BLaER1 treated with 17β-estradiol and CSF1 and Interleukin-3, amounts not matched to agents 10 nM and 100 nM (cell line): Measurements from ENCODE around the gene OPN3.

Source experiments
- H3K27ac ChIP-seq, 11 experiments: shearing (Covaris generic); formaldehyde crosslinking; 2 replicates each; pipeline ENCODE4 v1.8.1; 2022
- H3K27me3 ChIP-seq, 11 experiments: shearing (Covaris generic); formaldehyde crosslinking; 2 replicates each; pipeline ENCODE4 v1.8.1; 2022
- H3K36me3 ChIP-seq, 11 experiments: shearing (Covaris generic); formaldehyde crosslinking; 2 replicates each; pipeline ENCODE4 v1.8.1; 2022
- H3K4me1 ChIP-seq, 10 experiments: shearing (Covaris generic); formaldehyde crosslinking; 2 replicates each; pipeline ENCODE4 v1.8.1; 2022
- H3K4me2 ChIP-seq, 11 experiments: shearing (Covaris generic); formaldehyde crosslinking; 2 replicates each; pipeline ENCODE4 v1.8.1; 2022
- H3K4me3 ChIP-seq, 10 experiments: shearing (Covaris generic); formaldehyde crosslinking; 2 replicates each; pipeline ENCODE4 v1.8.1; 2022
- H3K9ac ChIP-seq, 11 experiments: shearing (Covaris generic); formaldehyde crosslinking; 2 replicates each; pipeline ENCODE4 v1.8.1; 2022
- H3K9me3 ChIP-seq, 11 experiments: shearing (Covaris generic); formaldehyde crosslinking; replicated peaks in 1 of 11; 2 replicates each; pipeline ENCODE4 v1.8.1; 2022
- H4K20me1 ChIP-seq, 11 experiments: shearing (Covaris generic); formaldehyde crosslinking; 2 replicates each; pipeline ENCODE4 v1.8.1; 2022
- Cebpa-rat ChIP-seq, 11 experiments: shearing (Covaris generic); IDR thresholded peaks; 2 replicates each; pipeline ENCODE4 v1.8.1; 2022

Gene OPN3

DNA sequence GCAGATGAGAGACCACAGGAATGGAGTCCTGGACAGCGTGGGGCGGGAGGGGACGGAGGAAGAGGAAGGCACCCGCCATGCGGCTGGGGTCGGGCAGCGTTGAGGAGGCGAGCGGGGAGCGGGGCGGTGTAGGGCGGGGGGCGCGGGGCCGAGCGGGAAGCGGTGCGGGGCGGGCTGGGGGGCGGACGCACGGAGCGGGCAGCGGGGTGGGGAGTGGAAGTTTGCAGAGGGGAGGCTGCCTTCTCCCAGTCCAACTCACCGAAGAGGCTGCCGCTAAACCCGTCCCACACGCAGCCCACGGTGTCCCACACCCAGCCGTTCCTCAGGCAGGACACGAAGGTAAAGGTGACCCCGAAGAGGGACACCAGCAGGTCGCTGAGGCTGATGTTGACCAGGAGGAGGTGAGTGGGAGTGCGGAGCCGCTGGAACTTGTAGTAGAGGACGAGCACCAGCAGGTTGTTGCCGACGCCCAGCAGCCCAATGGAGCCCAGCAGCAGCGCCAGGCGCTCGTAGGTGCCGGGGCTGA lies 483 bp downstream of the OPN3 start:
- Histone ChIP-seq H3K27ac (peak overlapping the region; percentile 83 to 96 (median 93)), H4K20me1 (peaks cover 0 to 22% (median 12%) of the 10 kb centered on the region in 11 experiments; a peak in 11 of 22 replicates), H3K4me3 (peak overlapping the region; percentile 81 to 96 (median 94)), H3K27me3 (no peaks in the 10 kb centered on the region), H3K9me3 (peaks cover 4 to 22% (median 15%) of the 10 kb centered on the region in 11 experiments; a peak in 16 of 22 replicates), H3K36me3 (peaks cover 0 to 28% (median 18%) of the 10 kb centered on the region in 11 experiments; a peak in 18 of 22 replicates), H3K9ac (peak overlapping the region; percentile 90 to 97 (median 95)), H3K4me1 (peaks cover 47 to 58% (median 52%) of the 10 kb centered on the region in 10 experiments), H3K4me2 (peak overlapping the region; percentile 75 to 98 (median 89))
- no peak for TF ChIP-seq Cebpa-rat (IDR thresholded peaks at IDR 0.05)

DNA sequence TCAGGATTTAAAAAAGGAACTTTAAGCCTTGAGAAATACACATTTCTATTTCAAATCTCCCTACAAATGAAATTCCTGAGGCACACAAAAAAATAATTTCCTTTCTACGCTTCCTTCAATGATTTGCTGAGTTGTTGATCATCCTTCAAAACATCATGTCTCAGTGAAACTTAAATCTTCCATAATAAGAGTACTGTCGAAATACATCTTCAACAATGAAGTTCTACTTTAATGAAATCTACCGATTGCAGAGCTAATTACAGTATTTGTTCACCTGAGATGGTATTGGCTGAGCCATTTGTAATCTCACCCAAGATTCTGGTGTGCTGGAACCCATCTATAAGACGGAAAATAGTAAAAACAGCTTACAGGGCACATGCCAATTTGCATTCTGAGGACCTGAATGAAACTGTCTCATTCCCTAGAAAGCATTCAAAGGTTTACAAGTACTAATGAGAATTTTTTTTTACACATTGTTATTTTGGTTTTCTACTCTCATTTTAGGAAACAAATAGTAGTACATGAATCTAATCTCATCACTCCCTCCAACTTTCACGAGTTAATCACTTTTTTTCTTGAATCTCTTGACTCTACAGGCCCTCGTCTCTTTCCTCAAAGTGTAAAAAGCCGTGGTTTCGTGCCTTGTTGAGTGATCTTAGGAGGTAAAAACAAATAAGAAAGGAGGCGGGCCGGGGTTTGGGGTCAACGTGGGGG lies 1.1 kb downstream of the OPN3 start:
- peaks cover 53 to 64% (median 58%) of the 10 kb centered on the region in 10 experiments for H3K4me1 ChIP-seq
- H3K9ac ChIP-seq = peak overlapping the region; percentile 90 to 97 (median 95)
- peak overlapping the region; percentile 75 to 98 (median 89) for H3K4me2 ChIP-seq
- H3K27me3 ChIP-seq = no peaks in the 10 kb centered on the region
- TF ChIP-seq Cebpa-rat (IDR thresholded peaks at IDR 0.05) = no peak
- peak overlapping the region; percentile 81 to 96 (median 94) for H3K4me3 ChIP-seq
- H4K20me1 ChIP-seq = peaks cover 0 to 23% (median 12%) of the 10 kb centered on the region in 11 experiments; a peak in 11 of 22 replicates
- H3K36me3 ChIP-seq = peaks cover 0 to 35% (median 23%) of the 10 kb centered on the region in 11 experiments; a peak in 18 of 22 replicates
- H3K9me3 ChIP-seq = peaks cover 4 to 22% (median 15%) of the 10 kb centered on the region in 11 experiments; a peak in 16 of 22 replicates
- H3K27ac ChIP-seq = peak overlapping the region; percentile 34 to 96 (median 93); a peak in 21 of 22 replicates

DNA sequence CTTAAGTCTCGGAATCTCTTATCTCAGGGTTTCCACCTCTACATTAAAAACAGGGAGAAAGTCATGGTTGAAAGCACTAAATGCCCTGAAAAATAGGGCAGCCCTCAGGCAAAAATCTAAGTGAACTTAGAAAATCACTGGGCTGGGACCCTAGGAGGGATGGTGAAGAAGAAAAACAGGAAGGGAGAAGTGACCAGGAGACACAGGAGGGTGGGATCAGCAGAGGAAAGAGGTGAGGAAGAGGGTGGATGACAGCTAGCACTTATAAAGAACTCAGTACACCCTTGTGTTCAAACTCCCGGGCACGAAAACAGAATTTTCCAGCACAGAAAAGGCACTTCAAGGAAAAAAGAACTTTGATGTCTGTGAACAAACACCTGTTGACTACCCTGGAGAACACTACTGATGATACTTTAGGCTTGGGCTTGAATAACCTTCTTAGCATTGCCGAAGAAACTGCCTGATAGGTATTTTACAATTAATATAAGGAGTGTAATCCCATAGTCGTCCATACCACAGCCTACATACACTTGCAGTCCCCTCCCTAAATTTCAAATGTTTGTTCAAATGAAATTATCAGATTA lies 2.0 kb downstream of the OPN3 start:
- H3K4me3 ChIP-seq = peak overlapping the region; percentile 81 to 96 (median 94)
- no peaks in the 10 kb centered on the region for H3K27me3 ChIP-seq
- H3K9me3 ChIP-seq = peaks cover 4 to 21% (median 14%) of the 10 kb centered on the region in 11 experiments; a peak in 16 of 22 replicates
- H3K4me2 ChIP-seq = peak overlapping the region; percentile 75 to 98 (median 89)
- H3K27ac ChIP-seq = peak overlapping the region in 8 of 11 experiments; percentile 6 to 96 (median 94); a peak in 13 of 22 replicates
- H3K4me1 ChIP-seq = peaks cover 53 to 69% (median 61%) of the 10 kb centered on the region in 10 experiments
- TF ChIP-seq Cebpa-rat (IDR thresholded peaks at IDR 0.05) = no peak
- H3K36me3 ChIP-seq = peaks cover 0 to 43% (median 31%) of the 10 kb centered on the region in 11 experiments; a peak in 18 of 22 replicates
- H3K9ac ChIP-seq = peak overlapping the region; percentile 90 to 97 (median 95); a peak in 20 of 22 replicates
- peaks cover 0 to 24% (median 12%) of the 10 kb centered on the region in 11 experiments; a peak in 11 of 22 replicates for H4K20me1 ChIP-seq

GRCh38 chr1:241637604-241638003 lies 2.6 kb downstream of the OPN3 start:
- Histone ChIP-seq H4K20me1 (peaks cover 0 to 24% (median 12%) of the 10 kb centered on the region in 11 experiments; a peak in 11 of 22 replicates), H3K4me2 (peak overlapping the region; percentile 75 to 98 (median 89)), H3K9me3 (peaks cover under 1 to 20% (median 11%) of the 10 kb centered on the region in 11 experiments; a peak in 14 of 22 replicates), H3K4me1 (peaks cover 53 to 75% (median 61%) of the 10 kb centered on the region in 10 experiments), H3K9ac (peak overlapping the region in 9 of 11 experiments; percentile 90 to 97 (median 95); a peak in 14 of 22 replicates), H3K36me3 (peaks cover 0 to 49% (median 37%) of the 10 kb centered on the region in 11 experiments; a peak in 18 of 22 replicates), H3K27ac (peak overlapping the region in 6 of 11 experiments; percentile 14 to 96 (median 94); a peak in 12 of 22 replicates), H3K27me3 (no peaks in the 10 kb centered on the region), H3K4me3 (peak overlapping the region; percentile 81 to 96 (median 94))
- TF ChIP-seq Cebpa-rat (IDR thresholded peaks at IDR 0.05) = no peak

- peaks cover 57 to 80% (median 65%) of the 10 kb centered on the region in 10 experiments for H3K4me1 ChIP-seq
- H3K27me3 ChIP-seq = no peaks in the 10 kb centered on the region
- H3K4me3 ChIP-seq = peak overlapping the region in 9 of 10 experiments; percentile 81 to 96 (median 93); a peak in 17 of 20 replicates
- peak overlapping the region in 3 of 11 experiments; percentile 11 to 94 (median 14); a peak in 2 of 22 replicates for H3K27ac ChIP-seq
- H4K20me1 ChIP-seq = peaks cover 0 to 24% (median 12%) of the 10 kb centered on the region in 11 experiments; a peak in 11 of 22 replicates
- peak overlapping the region; percentile 75 to 98 (median 89) for H3K4me2 ChIP-seq
- H3K36me3 ChIP-seq = peaks cover 0 to 54% (median 42%) of the 10 kb centered on the region in 11 experiments; a peak in 19 of 22 replicates
- H3K9me3 ChIP-seq = peaks cover 0 to 15% (median 8%) of the 10 kb centered on the region in 11 experiments; a peak in 13 of 22 replicates
- no peak for TF ChIP-seq Cebpa-rat (IDR thresholded peaks at IDR 0.05)
- H3K9ac ChIP-seq = no peak overlapping the region
Observed at GRCh38 chr1:241637046-241637590, 3.1 kb downstream of the OPN3 start.

- no peak for TF ChIP-seq Cebpa-rat (IDR thresholded peaks at IDR 0.05)
- H3K27me3 ChIP-seq = no peaks in the 10 kb centered on the region
- H3K9me3 ChIP-seq = peaks cover 0 to 11% (median 4%) of the 10 kb centered on the region in 11 experiments; a peak in 9 of 22 replicates
- 0 out of 20 replicates have a peak overlapping the region, but pooled peaks of 1 of the 10 experiments have one; percentile 86 for H3K4me3 ChIP-seq
- peaks cover 0 to 24% (median 12%) of the 10 kb centered on the region in 11 experiments; a peak in 11 of 22 replicates for H4K20me1 ChIP-seq
- H3K9ac ChIP-seq = no peak overlapping the region
- H3K4me2 ChIP-seq = peak overlapping the region; percentile 75 to 98 (median 89); a peak in 19 of 22 replicates
- H3K27ac ChIP-seq = no peak overlapping the region; a peak in 1 of 22 replicates
- H3K36me3 ChIP-seq = peaks cover 0 to 60% (median 45%) of the 10 kb centered on the region in 11 experiments; a peak in 19 of 22 replicates
- H3K4me1 ChIP-seq = peaks cover 61 to 82% (median 70%) of the 10 kb centered on the region in 10 experiments
Observed at GRCh38 chr1:241636291-241636690, 3.9 kb downstream of the OPN3 start.

DNA sequence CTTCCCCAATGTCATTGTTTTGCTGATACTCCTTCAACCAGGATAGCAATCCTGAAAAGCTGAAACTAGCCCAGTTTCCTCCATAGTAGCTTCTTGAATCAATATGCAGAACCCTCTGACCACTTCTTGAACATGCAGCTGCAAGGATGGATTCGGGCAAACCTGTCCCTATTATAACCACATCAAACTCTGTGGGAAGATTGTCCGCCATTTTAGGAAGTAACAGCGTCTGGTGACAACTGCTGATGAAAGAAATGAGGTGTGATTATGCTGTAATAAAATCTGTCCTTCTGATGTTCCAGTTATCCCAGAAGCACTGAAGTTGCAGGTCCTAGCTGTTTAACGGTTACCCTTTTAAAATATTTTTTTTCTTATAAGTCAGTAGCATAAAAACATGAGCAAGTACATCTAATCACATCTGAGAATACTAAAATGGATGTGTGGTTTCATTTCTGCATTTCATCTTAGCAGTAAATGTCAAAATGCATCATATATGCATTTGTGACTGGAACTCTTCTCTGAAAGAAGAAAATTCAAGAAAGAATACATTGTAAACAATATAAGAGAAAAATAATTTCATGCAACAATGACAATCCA lies 4.5 kb downstream of the OPN3 start:
- H3K4me1 ChIP-seq = peaks cover 55 to 82% (median 68%) of the 10 kb centered on the region in 10 experiments
- H3K36me3 ChIP-seq = peaks cover 0 to 60% (median 45%) of the 10 kb centered on the region in 11 experiments; a peak in 19 of 22 replicates
- no peak overlapping the region for H3K9ac ChIP-seq
- H3K27me3 ChIP-seq = no peaks in the 10 kb centered on the region
- H3K27ac ChIP-seq = peak overlapping the region in 7 of 11 experiments; percentile 6 to 63 (median 35); a peak in 11 of 22 replicates
- peak overlapping the region in 3 of 10 experiments; percentile 1 to 25 (median 24); a peak in 4 of 20 replicates for H3K4me3 ChIP-seq
- H4K20me1 ChIP-seq = peaks cover 0 to 24% (median 12%) of the 10 kb centered on the region in 11 experiments; a peak in 11 of 22 replicates
- H3K4me2 ChIP-seq = peak overlapping the region; percentile 75 to 98 (median 89)
- peaks cover 0 to 11% (median 4%) of the 10 kb centered on the region in 11 experiments; a peak in 9 of 22 replicates for H3K9me3 ChIP-seq
- no peak for TF ChIP-seq Cebpa-rat (IDR thresholded peaks at IDR 0.05)
